DMS79 treated with DMSO at 0.1 percent for 48 hours (cell line): ENCODE results near the gene VAV2.

ENCODE experiments used
- DNase-seq: peaks from one replicate; lab custom pipeline; 2025; lab: John Stamatoyannopoulos, UW

VAV2 gene

GRCh38 chr9:133814586-133815208, 177.4 kb downstream of the VAV2 start:
- DNase-seq: no peak

GRCh38 chr9:133813749-133814585, 178.2 kb downstream of the VAV2 start:
- peak; percentile 37 for DNase-seq

- peak; percentile 2 for DNase-seq
Measured at GRCh38 chr9:133812941-133813748, 179.0 kb downstream of the VAV2 start.

GRCh38 chr9:133812077-133812868, 179.9 kb downstream of the VAV2 start:
- no peak for DNase-seq

- no peak for DNase-seq
Measured at GRCh38 chr9:133811471-133811870, 180.7 kb downstream of the VAV2 start.

GRCh38 chr9:133810556-133811195, 181.4 kb downstream of the VAV2 start:
- no peak for DNase-seq

- DNase-seq: no peak
Measured at GRCh38 chr9:133809335-133809734, 182.8 kb downstream of the VAV2 start.

- DNase-seq: no peak
Measured at GRCh38 chr9:133807818-133808217, 184.3 kb downstream of the VAV2 start.

- no peak for DNase-seq
Measured at GRCh38 chr9:133807037-133807436, 185.1 kb downstream of the VAV2 start.

- no peak for DNase-seq
Measured at GRCh38 chr9:133806623-133807010, 185.5 kb downstream of the VAV2 start.

GRCh38 chr9:133805876-133806622, 186.1 kb downstream of the VAV2 start:
- DNase-seq: no peak

- DNase-seq: no peak
Measured at GRCh38 chr9:133804199-133804598, 187.9 kb downstream of the VAV2 start.

GRCh38 chr9:133803745-133804144, 188.4 kb downstream of the VAV2 start:
- DNase-seq: no peak

GRCh38 chr9:133803028-133803585, 189.0 kb downstream of the VAV2 start:
- DNase-seq: no peak

GRCh38 chr9:133801739-133802138, 190.4 kb downstream of the VAV2 start:
- no peak for DNase-seq

- no peak for DNase-seq
Measured at GRCh38 chr9:133800266-133800665, 191.9 kb downstream of the VAV2 start.

GRCh38 chr9:133799716-133800115, 192.4 kb downstream of the VAV2 start:
- no peak for DNase-seq

- no peak for DNase-seq
Measured at GRCh38 chr9:133799106-133799505, 193.0 kb downstream of the VAV2 start.

- no peak for DNase-seq
Measured at GRCh38 chr9:133798160-133798559, 194.0 kb downstream of the VAV2 start.

GRCh38 chr9:133797406-133798105, 194.6 kb downstream of the VAV2 start:
- no peak for DNase-seq
